ENCODE results near the gene SHROOM3.

- TF ChIP-seq, protein P1, sequence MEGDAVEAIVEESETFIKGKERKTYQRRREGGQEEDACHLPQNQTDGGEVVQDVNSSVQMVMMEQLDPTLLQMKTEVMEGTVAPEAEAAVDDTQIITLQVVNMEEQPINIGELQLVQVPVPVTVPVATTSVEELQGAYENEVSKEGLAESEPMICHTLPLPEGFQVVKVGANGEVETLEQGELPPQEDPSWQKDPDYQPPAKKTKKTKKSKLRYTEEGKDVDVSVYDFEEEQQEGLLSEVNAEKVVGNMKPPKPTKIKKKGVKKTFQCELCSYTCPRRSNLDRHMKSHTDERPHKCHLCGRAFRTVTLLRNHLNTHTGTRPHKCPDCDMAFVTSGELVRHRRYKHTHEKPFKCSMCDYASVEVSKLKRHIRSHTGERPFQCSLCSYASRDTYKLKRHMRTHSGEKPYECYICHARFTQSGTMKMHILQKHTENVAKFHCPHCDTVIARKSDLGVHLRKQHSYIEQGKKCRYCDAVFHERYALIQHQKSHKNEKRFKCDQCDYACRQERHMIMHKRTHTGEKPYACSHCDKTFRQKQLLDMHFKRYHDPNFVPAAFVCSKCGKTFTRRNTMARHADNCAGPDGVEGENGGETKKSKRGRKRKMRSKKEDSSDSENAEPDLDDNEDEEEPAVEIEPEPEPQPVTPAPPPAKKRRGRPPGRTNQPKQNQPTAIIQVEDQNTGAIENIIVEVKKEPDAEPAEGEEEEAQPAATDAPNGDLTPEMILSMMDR (IDR thresholded peaks at IDR 0.05): no peak
- TF ChIP-seq EP300 (IDR thresholded peaks at IDR 0.05): no peak
- no peak for TF ChIP-seq POLR2AphosphoS5 (IDR thresholded peaks at IDR 0.05)
These were observed 98.3 kb downstream of the SHROOM3 start for GRCh38 chr4:76533314-76533713.
